Activated CD4-positive, alpha-beta T cell treated with anti-CD3 and anti-CD28 coated beads, Interleukin-2, amount 50 U/mL, for 48 hours (primary cell): ENCODE results near the gene HS3ST3A1.
"Not testable (repeated sequence)": the region's sequence is repeated elsewhere in the genome, so short reads cannot be mapped to it uniquely, and the experiment has no call there.

Experiments used
- DNase-seq, 2 experiments: peaks; one replicate each; pipeline ENCODE4 v3.0.0-alpha.2; 2020

The HS3ST3A1 gene

GRCh38 chr17:13575466-13575865 is 26.3 kb downstream of the HS3ST3A1 start:
- no peak for DNase-seq

- no peak for DNase-seq
Observed at GRCh38 chr17:13572581-13572980, 29.1 kb downstream of the HS3ST3A1 start.

- no peak for DNase-seq
Observed at GRCh38 chr17:13569398-13570123, 32.2 kb downstream of the HS3ST3A1 start.

- DNase-seq = no peak
Observed at GRCh38 chr17:13568582-13569397, 32.9 kb downstream of the HS3ST3A1 start.

- DNase-seq = no peak
Observed at GRCh38 chr17:13563866-13564265, 37.9 kb downstream of the HS3ST3A1 start.

GRCh38 chr17:13562271-13562800 is 39.4 kb downstream of the HS3ST3A1 start:
- no peak for DNase-seq

- no peak for DNase-seq
Observed at GRCh38 chr17:13561606-13562270, 40.0 kb downstream of the HS3ST3A1 start.

- no peak for DNase-seq
Observed at GRCh38 chr17:13560935-13561334, 40.8 kb downstream of the HS3ST3A1 start.

GRCh38 chr17:13558588-13558987 is 43.1 kb downstream of the HS3ST3A1 start:
- DNase-seq = no peak

- DNase-seq = no peak
Observed at GRCh38 chr17:13557077-13557476, 44.7 kb downstream of the HS3ST3A1 start.

GRCh38 chr17:13554231-13554630 is 47.5 kb downstream of the HS3ST3A1 start:
- DNase-seq = no peak

- no peak for DNase-seq
Observed at GRCh38 chr17:13550291-13550690, 51.4 kb downstream of the HS3ST3A1 start.

GRCh38 chr17:13548576-13548975 is 53.2 kb downstream of the HS3ST3A1 start:
- not testable (repeated sequence) for DNase-seq

GRCh38 chr17:13546851-13547250 is 54.9 kb downstream of the HS3ST3A1 start:
- no peak for DNase-seq

GRCh38 chr17:13545941-13546340 is 55.8 kb downstream of the HS3ST3A1 start:
- no peak for DNase-seq

GRCh38 chr17:13544765-13545164 is 57.0 kb downstream of the HS3ST3A1 start:
- no peak for DNase-seq

GRCh38 chr17:13544292-13544691 is 57.4 kb downstream of the HS3ST3A1 start:
- DNase-seq = no peak

- no peak for DNase-seq
Observed at GRCh38 chr17:13542636-13543035, 59.1 kb downstream of the HS3ST3A1 start.

- DNase-seq = no peak
Observed at GRCh38 chr17:13541032-13541480, 60.7 kb downstream of the HS3ST3A1 start.

GRCh38 chr17:13540546-13540945 is 61.2 kb downstream of the HS3ST3A1 start:
- DNase-seq = no peak

GRCh38 chr17:13539421-13539820 is 62.3 kb downstream of the HS3ST3A1 start:
- DNase-seq = no peak

- DNase-seq = no peak
Observed at GRCh38 chr17:13538841-13539411, 62.8 kb downstream of the HS3ST3A1 start.
